Measurements from ENCODE around the gene VPS41.

VPS41 gene

GRCh38 chr7:38905056-38905759 lies 3.8 kb downstream of the VPS41 start:
- no peak for DNase-seq (ENCODE audit: low read depth)

GRCh38 chr7:38903057-38903456 lies 5.9 kb downstream of the VPS41 start:
- DNase-seq (ENCODE audit: low read depth): no peak

- DNase-seq (ENCODE audit: low read depth): no peak
Measured at GRCh38 chr7:38902449-38902848, 6.5 kb downstream of the VPS41 start.

- DNase-seq (ENCODE audit: low read depth): no peak
Measured at GRCh38 chr7:38893061-38893460, 15.9 kb downstream of the VPS41 start.

GRCh38 chr7:38890597-38890996 lies 18.4 kb downstream of the VPS41 start:
- no peak for DNase-seq (ENCODE audit: low read depth)

GRCh38 chr7:38889872-38890432 lies 19.0 kb downstream of the VPS41 start:
- DNase-seq (ENCODE audit: low read depth): no peak

- no peak for DNase-seq (ENCODE audit: low read depth)
Measured at GRCh38 chr7:38889079-38889478, 19.9 kb downstream of the VPS41 start.

- DNase-seq (ENCODE audit: low read depth): no peak
Measured at GRCh38 chr7:38886265-38886664, 22.7 kb downstream of the VPS41 start.

- no peak for DNase-seq (ENCODE audit: low read depth)
Measured at GRCh38 chr7:38883706-38884105, 25.3 kb downstream of the VPS41 start.

- no peak for DNase-seq (ENCODE audit: low read depth)
Measured at GRCh38 chr7:38881947-38882684, 26.9 kb downstream of the VPS41 start.

- DNase-seq (ENCODE audit: low read depth): no peak
Measured at GRCh38 chr7:38881015-38881414, 28.0 kb downstream of the VPS41 start.

- DNase-seq (ENCODE audit: low read depth): no peak
Measured at GRCh38 chr7:38880454-38880853, 28.5 kb downstream of the VPS41 start.

- DNase-seq (ENCODE audit: low read depth): no peak
Measured at GRCh38 chr7:38880035-38880434, 29.0 kb downstream of the VPS41 start.

GRCh38 chr7:38878694-38879457 lies 30.1 kb downstream of the VPS41 start:
- no peak for DNase-seq (ENCODE audit: low read depth)

GRCh38 chr7:38873433-38873832 lies 35.6 kb downstream of the VPS41 start:
- DNase-seq (ENCODE audit: low read depth): no peak

- DNase-seq (ENCODE audit: low read depth): no peak
Measured at GRCh38 chr7:38872202-38872601, 36.8 kb downstream of the VPS41 start.

GRCh38 chr7:38870147-38870546 lies 38.8 kb downstream of the VPS41 start:
- DNase-seq (ENCODE audit: low read depth): no peak

- no peak for DNase-seq (ENCODE audit: low read depth)
Measured at GRCh38 chr7:38863601-38864291, 45.2 kb downstream of the VPS41 start.

- no peak for DNase-seq (ENCODE audit: low read depth)
Measured at GRCh38 chr7:38862666-38863065, 46.3 kb downstream of the VPS41 start.

- peak; percentile 38 for DNase-seq (ENCODE audit: low read depth)
Measured at GRCh38 chr7:38858259-38858884, 50.6 kb downstream of the VPS41 start.

GRCh38 chr7:38855867-38856266 lies 53.1 kb downstream of the VPS41 start:
- no peak for DNase-seq (ENCODE audit: low read depth)

GRCh38 chr7:38855386-38855785 lies 53.6 kb downstream of the VPS41 start:
- DNase-seq (ENCODE audit: low read depth): no peak
